HEK293T (cell line): ENCODE measurements around the gene IL1RAPL1.

ENCODE experiments used
- CTCF ChIA-PET: fragments of 350-600 bp; formaldehyde crosslinking; extraction: SDS; loops from one replicate; lab custom pipeline; 2021; ENCODE audit warnings: antibody characterized with exemption, inconsistent platforms; lab: Yijun Ruan, JAX
- POLR2A ChIA-PET: fragments of 350-600 bp; formaldehyde crosslinking; extraction: SDS; loops from one replicate; lab custom pipeline; 2020; ENCODE audit warnings: antibody characterized with exemption, inconsistent platforms; lab: Yijun Ruan, JAX
- DNase-seq: peaks from one replicate; pipeline ENCODE4 v3.0.0; 2012; ENCODE audit warnings: mixed read lengths; ENCODE audit errors: extremely low spot score
- ARNT ChIP-seq: fragments of 450-650 bp; IDR thresholded peaks from 2 replicates; pipeline ENCODE4 v1.6.1; 2017; ENCODE audit warnings: mild to moderate bottlenecking
- BHLHE40 ChIP-seq: fragments of 450-650 bp; IDR thresholded peaks from 2 replicates; pipeline ENCODE4 v1.6.1; 2016; ENCODE audit warnings: mild to moderate bottlenecking, moderate library complexity, borderline replicate concordance
- CTBP1 ChIP-seq: fragments of 450-650 bp; IDR thresholded peaks from 2 replicates; pipeline ENCODE4 v1.6.1; 2016; ENCODE audit warnings: borderline replicate concordance
- ELF4 ChIP-seq: fragments of 450-650 bp; IDR thresholded peaks from 2 replicates; pipeline ENCODE4 v1.6.1; 2017; ENCODE audit warnings: antibody characterized with exemption
- FOXA1 ChIP-seq: fragments of 450-650 bp; IDR thresholded peaks from 2 replicates; pipeline ENCODE4 v1.6.1; 2016; ENCODE audit warnings: mild to moderate bottlenecking
- FOXK2 ChIP-seq: fragments of 450-650 bp; IDR thresholded peaks from 2 replicates; pipeline ENCODE4 v1.6.1; 2016; ENCODE audit warnings: mild to moderate bottlenecking
- FOXM1 ChIP-seq: fragments of 450-650 bp; IDR thresholded peaks from 2 replicates; pipeline ENCODE4 v1.6.1; 2017; ENCODE audit warnings: mild to moderate bottlenecking, borderline replicate concordance
- HDGF ChIP-seq: fragments of 450-650 bp; IDR thresholded peaks from 2 replicates; pipeline ENCODE4 v1.6.1; 2017; ENCODE audit warnings: antibody characterized with exemption, borderline replicate concordance
- L3MBTL2 ChIP-seq: fragments of 450-650 bp; conservative IDR thresholded peaks from 2 replicates; pipeline ENCODE4 v1.6.1; 2016; ENCODE audit warnings: mild to moderate bottlenecking
- LEF1 ChIP-seq: fragments of 450-650 bp; IDR thresholded peaks from 2 replicates; pipeline ENCODE4 v1.6.1; 2017; ENCODE audit warnings: mild to moderate bottlenecking, borderline replicate concordance
- NFRKB ChIP-seq: fragments of 450-650 bp; IDR thresholded peaks from 2 replicates; pipeline ENCODE4 v1.6.1; 2016; ENCODE audit warnings: mild to moderate bottlenecking, moderate library complexity
- SP1 ChIP-seq: fragments of 450-650 bp; IDR thresholded peaks from 2 replicates; pipeline ENCODE4 v1.6.1; 2017
- SUZ12 ChIP-seq: fragments of 450-650 bp; IDR thresholded peaks from 2 replicates; pipeline ENCODE4 v1.6.1; 2016; ENCODE audit warnings: mild to moderate bottlenecking
- TARDBP ChIP-seq: fragments of 450-650 bp; IDR thresholded peaks from 2 replicates; pipeline ENCODE4 v1.6.1; 2016
- ZNF384 ChIP-seq: fragments of 450-650 bp; IDR thresholded peaks from 2 replicates; pipeline ENCODE4 v1.6.1; 2016
- TF ChIP-seq, protein P1 (sequence below): fragments of 450-650 bp; IDR thresholded peaks from 2 replicates; pipeline ENCODE4 v1.6.1; 2016

IL1RAPL1 gene

DNA sequence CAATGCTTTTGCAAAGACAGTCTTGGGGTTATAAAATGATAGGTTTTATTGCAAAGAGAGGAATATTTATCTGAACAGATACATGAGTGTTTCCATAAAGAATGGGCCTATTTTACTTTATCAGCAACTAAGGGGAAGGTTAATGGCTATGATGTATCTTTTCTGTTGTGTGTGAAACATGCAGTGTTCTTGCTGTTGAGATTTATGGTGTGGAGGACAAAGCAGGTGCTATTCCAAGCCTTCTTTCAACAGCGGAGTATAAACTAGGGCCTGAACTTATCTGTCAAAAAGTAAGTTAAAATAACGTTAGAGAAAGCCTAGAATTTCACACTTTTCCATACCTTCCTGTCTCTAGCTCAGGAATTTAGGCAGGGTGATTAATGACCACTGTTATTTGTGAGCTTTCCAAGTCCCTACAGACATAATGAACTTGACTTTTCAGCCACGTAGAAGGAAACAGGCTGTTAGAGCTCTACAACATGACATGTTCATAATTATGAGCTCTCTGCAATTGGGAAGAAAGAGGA, 411.4 kb downstream of the IL1RAPL1 start:
- TF ChIP-seq FOXK2 (no peak), L3MBTL2 (no peak), ZNF384 (no peak), FOXM1 (no peak), FOXA1 (no peak)

DNA sequence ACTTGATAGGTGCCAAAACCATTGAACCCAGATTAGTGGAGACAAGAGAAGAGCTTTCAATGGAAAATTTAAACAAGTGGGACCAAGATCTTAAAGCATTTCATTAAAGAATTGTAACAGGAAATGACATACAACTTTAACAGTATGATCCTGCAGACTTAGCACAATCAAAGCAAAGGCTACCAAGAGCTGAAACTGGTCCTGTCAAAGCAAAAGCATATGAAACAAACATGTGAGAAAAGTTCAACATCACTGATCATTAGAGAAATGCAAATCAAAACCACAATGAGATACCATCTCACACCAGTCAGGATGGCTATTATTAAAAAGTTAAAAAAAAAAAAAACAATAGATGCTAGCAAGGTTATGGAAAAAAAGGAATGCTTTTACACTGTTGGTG, 425.6 kb downstream of the IL1RAPL1 start:
- TF ChIP-seq TARDBP (no peak), ELF4 (no peak), SUZ12 (no peak), ZNF384 (no peak)
- CTCF ChIA-PET = no interaction called here
- POLR2A ChIA-PET = no interaction called here
- no peak for DNase-seq

More for the DNA sequence above, 411.4 kb downstream of the IL1RAPL1 start:
- no peak for DNase-seq
- ChIA-PET POLR2A (no interaction called here), CTCF (no interaction called here)

DNA sequence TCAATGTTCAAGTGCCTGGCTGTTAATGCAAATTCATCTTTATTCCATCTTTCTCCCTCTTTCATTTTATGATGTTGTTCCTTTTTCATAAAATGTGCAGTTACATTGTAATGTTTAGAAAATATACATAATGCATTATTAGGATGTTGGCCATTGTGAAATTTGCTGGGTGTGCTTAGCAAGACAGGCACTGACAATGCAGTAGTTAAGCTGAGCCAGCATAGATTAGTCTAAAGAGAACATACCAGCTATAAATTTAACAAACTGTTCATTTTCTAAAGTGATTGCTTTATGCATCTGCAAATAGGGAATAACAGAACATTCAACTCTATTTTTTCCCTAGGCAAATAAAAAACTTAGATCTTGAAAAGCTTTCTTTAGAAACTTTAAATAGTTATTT, 436.0 kb downstream of the IL1RAPL1 start:
- TF ChIP-seq BHLHE40 (no peak), ELF4 (no peak), FOXM1 (no peak), SUZ12 (no peak), FOXK2 (no peak), ARNT (no peak), TARDBP (no peak), ZNF384 (no peak), L3MBTL2 (no peak), NFRKB (no peak), HDGF (no peak), SP1 (no peak), FOXA1 (no peak), CTBP1 (no peak)
- CTCF ChIA-PET = no interaction called here
- no peak for DNase-seq
- POLR2A ChIA-PET = no interaction called here

DNA sequence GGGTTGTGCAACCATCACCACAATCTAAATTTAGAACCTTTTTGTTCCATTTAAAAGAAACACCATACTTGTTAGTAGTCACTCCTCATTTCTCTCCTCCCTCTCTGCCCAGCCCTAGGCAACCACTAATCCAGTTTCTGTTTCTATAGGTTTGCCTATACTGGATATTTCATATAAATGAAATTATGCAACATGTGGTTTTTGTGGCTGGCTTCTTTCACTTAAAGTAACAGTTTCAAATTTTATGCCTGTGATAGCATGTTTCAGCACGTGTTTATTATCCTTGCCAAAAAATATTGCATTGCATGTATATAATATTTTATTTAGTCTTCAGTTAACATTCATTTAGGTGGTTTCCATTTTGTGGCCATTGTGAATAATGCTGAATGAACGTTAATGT, 437.6 kb downstream of the IL1RAPL1 start:
- no peak for DNase-seq
- ChIA-PET POLR2A (no interaction called here), CTCF (no interaction called here)
- no peak for TF ChIP-seq TARDBP
- TF ChIP-seq FOXA1 = no peak
- TF ChIP-seq ELF4 = no peak
- TF ChIP-seq CTBP1 = no peak
- TF ChIP-seq FOXK2 = no peak
- no peak for TF ChIP-seq L3MBTL2
- TF ChIP-seq FOXM1 = no peak
- no peak for TF ChIP-seq ZNF384
- no peak for TF ChIP-seq SUZ12
- TF ChIP-seq, protein P1, sequence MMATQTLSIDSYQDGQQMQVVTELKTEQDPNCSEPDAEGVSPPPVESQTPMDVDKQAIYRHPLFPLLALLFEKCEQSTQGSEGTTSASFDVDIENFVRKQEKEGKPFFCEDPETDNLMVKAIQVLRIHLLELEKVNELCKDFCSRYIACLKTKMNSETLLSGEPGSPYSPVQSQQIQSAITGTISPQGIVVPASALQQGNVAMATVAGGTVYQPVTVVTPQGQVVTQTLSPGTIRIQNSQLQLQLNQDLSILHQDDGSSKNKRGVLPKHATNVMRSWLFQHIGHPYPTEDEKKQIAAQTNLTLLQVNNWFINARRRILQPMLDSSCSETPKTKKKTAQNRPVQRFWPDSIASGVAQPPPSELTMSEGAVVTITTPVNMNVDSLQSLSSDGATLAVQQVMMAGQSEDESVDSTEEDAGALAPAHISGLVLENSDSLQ = no peak
- TF ChIP-seq LEF1 = no peak
- TF ChIP-seq NFRKB = no peak
- TF ChIP-seq SP1 = no peak
- TF ChIP-seq ARNT = no peak
- TF ChIP-seq HDGF = no peak
- TF ChIP-seq BHLHE40 = no peak

DNA sequence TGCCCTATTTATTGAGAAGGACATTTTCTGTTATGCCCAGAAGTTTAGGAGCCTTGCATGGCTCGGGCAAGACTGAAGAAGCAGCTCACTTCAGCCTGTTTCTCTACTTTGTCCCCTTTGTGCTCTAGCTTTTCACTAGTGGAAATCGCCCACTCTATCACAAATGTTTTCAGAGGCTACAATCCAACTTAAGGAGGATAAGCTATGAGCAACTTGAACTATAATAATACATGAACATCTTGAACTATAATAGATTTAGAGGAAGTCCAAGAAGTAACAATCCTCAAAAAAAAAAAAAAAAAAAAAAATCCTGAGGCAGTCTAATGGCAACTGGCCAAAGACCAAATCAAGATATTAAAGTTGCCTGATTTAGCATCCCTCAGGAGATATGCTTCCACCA, 452.3 kb downstream of the IL1RAPL1 start:
- no peak for DNase-seq
- CTCF ChIA-PET = no interaction called here
- POLR2A ChIA-PET = no interaction called here
- TF ChIP-seq L3MBTL2 (no peak), SP1 (no peak), FOXM1 (no peak), ARNT (no peak), LEF1 (no peak), TARDBP (no peak), ELF4 (no peak), CTBP1 (no peak), BHLHE40 (no peak), SUZ12 (no peak), FOXA1 (no peak), FOXK2 (no peak), NFRKB (no peak)

DNA sequence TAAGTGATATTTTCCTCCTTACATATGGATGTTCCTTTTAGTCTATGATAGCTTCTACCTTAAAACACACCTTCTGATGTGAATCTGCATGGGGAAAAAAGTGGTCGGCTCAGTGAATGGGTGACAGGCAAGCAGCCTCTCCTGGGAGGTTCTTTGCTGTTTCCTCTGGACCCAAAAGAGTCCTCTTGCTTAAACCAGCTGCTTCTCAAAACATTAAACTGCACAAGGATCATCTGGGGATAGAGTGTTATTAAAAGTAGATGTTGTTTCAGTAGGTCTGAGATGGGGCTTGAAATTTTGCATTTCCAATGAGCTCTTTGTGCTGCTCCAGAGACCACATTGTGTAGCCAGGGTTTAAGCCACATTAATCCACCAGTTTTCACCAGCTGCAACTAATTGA, 452.9 kb downstream of the IL1RAPL1 start:
- TF ChIP-seq NFRKB (no peak), L3MBTL2 (no peak), ELF4 (no peak), TARDBP (no peak)
- POLR2A ChIA-PET = no interaction called here
- DNase-seq = no peak
- CTCF ChIA-PET = no interaction called here

DNA sequence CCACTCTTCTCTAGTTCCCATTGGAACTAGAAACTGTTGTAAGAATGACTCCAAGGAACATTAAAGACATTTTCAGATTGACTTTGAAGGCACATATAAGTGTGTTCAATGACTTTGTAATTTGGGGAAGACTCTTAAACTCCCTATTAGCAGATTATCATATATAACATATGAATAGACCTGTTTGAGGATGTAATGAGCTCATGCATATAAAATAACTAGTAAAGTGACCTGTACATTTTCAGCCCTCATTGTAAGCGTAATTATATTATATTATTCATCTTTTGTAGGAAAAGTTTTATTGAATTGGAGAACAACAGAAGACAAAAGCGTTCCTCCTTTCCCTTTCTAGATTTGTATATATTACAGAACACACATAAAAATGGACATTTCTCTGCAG, 455.1 kb downstream of the IL1RAPL1 start:
- no peak for TF ChIP-seq CTBP1
- TF ChIP-seq FOXM1 = no peak
- no peak for DNase-seq
- ChIA-PET CTCF (no interaction called here), POLR2A (no interaction called here)

DNA sequence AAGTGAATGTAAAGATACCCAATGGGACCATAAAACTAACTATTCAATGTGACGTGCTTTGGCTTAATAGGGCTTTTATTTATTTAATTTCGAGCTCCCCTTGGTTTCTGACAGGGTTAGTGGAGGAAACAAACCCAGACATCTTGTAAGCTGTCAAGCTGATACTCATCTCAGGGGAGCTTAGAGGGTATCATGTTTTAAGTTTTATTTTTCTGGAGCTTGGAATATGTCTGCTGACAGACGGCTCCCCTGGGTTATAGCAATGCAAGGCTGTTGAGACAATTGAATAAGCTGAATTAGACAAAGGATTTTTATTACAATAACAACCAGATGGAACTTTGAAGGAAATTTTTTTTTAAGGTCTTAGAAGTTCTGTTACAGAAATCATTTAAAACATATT, 456.5 kb downstream of the IL1RAPL1 start:
- ChIA-PET CTCF (no interaction called here), POLR2A (no interaction called here)

More for the DNA sequence above, 456.5 kb downstream of the IL1RAPL1 start:
- no peak for TF ChIP-seq SP1
- TF ChIP-seq, protein P1 = no peak
- TF ChIP-seq SUZ12 = no peak
- no peak for TF ChIP-seq BHLHE40
- TF ChIP-seq LEF1 = no peak
- no peak for TF ChIP-seq ARNT
- no peak for DNase-seq
